NCI-H2107 (cell line): ENCODE data around the gene PLEKHO2.

Experiments
- DNase-seq: peaks from one replicate; lab custom pipeline; 2025; lab: John Stamatoyannopoulos, UW

PLEKHO2 gene

GRCh38 chr15:64855205-64855975 lies 13.7 kb downstream of the PLEKHO2 start:
- no peak for DNase-seq

GRCh38 chr15:64856429-64857145 lies 14.9 kb downstream of the PLEKHO2 start:
- DNase-seq: no peak

DNA sequence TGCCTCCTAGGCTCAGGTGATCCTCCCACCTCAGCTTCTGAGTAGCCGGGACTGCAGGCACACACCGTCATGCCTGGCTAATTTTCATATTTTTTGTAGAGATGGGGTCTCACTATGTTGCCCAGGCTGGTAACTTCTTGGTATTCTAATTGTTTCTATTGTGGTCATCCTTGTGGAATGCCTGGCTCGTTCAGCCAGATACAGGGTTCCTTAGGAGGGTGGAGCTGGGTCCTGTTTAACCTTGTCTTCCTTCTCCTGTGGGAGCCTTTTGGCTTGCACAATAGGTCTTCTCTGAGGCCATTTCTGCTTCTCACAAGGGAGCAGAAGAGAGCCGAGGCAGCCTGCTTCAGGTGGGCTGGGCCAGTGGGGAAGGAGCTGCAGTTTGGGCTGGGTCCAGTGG lies 15.7 kb downstream of the PLEKHO2 start:
- DNase-seq: no peak

- DNase-seq: no peak
Observed at GRCh38 chr15:64858021-64858575, 16.4 kb downstream of the PLEKHO2 start.

- DNase-seq: no peak
Observed at GRCh38 chr15:64859226-64859625, 17.5 kb downstream of the PLEKHO2 start.

DNA sequence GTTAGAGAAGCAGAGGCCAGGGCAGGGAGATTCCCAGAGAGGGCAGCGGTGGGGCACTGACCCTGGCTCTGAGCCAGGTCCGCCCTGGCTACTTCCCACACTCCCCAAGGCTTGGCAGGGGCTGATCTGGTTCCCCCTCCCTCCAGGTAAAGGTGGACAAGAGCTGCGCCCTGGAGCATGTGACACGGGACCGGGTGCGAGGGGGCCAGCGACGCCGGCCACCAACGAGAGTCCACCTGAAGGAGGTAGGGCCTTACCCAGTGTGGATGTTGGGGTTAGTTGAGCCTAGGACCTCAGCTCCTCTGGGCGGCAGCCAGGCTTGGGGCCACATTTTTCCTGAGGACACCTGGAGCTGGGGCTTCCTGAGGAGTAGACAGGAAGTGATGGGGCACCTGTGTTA lies 19.6 kb downstream of the PLEKHO2 start:
- no peak for DNase-seq

DNA sequence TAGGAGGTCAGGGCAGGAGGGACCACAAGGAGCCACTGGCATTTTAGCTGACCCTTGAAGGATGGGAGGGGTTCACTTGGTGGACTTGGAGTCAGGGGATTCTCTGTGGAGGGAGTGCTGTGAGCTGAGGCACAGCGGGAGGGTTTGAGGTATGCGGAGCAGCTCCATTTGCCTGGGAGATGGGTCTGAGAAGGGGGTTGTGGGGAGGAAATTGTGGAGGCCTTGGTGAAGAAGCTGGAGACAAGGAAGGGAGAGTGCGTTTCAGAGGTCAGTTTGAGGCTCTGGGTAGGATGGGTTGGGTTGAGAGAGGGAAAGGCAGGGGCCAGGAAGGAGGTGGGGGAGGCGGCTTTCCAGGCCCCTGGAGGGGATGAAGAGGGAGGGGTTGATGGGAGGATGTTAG lies 20.2 kb downstream of the PLEKHO2 start:
- DNase-seq: no peak

DNA sequence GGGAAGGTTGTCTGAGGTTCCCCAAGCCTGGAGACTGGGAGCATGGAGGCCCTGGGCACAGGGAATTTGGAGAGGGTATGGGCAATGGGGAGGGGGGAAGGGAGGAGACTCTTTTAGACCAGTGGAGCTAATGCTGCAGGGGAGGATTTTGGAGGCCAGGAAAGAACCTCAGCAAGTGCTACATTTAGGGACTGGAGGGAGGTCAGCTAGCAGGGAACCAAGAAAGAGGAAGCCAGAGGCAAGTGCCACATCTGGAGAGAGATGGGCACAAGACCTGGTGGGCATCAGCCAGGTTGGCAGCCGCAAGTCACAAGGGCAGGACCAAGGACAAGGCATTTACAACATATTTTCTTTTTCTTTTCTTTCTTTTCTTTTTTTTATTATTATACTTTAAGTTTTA lies 20.7 kb downstream of the PLEKHO2 start:
- DNase-seq: no peak

GRCh38 chr15:64864068-64864467 lies 22.4 kb downstream of the PLEKHO2 start:
- no peak for DNase-seq

DNA sequence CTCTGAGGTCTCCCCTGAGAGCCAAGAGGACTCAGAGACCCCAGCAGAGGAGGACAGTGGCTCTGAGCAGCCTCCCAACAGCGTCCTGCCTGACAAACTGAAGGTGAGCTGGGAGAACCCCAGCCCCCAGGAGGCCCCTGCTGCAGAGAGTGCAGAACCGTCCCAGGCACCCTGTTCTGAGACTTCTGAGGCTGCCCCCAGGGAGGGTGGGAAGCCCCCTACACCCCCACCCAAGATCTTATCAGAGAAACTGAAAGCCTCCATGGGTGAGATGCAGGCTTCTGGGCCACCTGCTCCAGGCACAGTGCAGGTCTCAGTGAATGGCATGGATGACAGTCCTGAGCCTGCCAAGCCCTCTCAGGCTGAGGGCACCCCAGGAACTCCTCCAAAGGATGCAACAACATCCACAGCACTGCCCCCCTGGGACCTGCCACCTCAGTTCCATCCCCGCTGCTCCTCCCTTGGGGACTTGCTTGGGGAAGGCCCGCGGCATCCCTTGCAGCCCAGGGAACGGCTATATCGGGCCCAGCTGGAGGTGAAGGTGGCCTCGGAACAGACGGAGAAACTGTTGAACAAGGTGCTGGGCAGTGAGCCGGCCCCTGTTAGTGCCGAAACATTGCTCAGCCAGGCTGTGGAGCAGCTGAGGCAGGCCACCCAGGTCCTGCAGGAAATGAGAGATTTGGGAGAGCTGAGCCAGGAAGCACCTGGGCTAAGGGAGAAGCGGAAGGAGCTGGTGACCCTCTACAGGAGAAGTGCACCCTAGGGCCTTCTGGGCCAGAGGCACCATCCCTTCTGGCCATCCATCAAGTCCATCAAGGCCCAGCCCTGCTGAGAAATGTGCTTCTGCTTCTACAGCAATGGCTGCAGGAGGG lies 23.6 kb downstream of the PLEKHO2 start:
- no peak for DNase-seq

GRCh38 chr15:64865998-64866520 lies 24.3 kb downstream of the PLEKHO2 start:
- DNase-seq: no peak

DNA sequence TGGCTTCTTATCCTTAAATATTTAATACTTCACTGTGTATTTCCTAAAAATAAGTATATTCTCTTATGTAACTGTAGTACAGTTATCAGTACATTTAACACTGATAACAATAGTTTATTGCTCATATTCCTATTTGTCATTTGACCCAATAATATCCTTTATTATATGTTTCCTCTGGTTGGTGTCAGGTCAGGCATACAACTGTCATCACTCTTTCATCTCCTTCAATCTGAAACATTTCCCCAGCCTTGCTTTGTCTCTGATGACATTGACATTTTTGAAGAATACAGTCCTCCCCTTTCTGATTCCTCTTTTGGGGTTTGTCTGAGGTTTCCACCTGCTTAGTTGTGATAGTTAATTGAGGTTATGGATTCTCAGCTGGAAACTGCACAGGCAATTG lies 27.8 kb downstream of the PLEKHO2 start:
- no peak for DNase-seq

DNA sequence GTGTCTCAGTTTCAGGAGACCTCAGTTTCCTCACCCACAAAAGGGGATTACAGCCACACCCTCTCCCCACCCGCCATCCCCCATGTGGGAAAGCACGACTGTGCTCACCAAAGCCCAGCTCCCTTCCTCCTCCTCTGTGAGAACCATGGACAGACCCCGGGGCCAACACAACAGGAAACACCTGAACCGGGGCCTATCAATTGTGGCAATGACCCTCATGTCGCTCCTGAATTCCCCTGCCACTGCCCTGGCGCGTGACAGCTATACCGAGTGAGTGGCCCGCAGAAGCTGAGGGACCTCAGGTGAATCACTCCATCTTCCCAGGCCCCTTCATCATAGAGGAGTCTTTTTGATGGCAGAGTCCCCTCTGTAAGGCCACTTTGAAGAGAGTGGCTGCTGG lies 28.6 kb downstream of the PLEKHO2 start:
- no peak for DNase-seq

GRCh38 chr15:64875641-64876223 lies 34.0 kb downstream of the PLEKHO2 start:
- no peak for DNase-seq

- no peak for DNase-seq
Observed at GRCh38 chr15:64877435-64877834, 35.7 kb downstream of the PLEKHO2 start.

DNA sequence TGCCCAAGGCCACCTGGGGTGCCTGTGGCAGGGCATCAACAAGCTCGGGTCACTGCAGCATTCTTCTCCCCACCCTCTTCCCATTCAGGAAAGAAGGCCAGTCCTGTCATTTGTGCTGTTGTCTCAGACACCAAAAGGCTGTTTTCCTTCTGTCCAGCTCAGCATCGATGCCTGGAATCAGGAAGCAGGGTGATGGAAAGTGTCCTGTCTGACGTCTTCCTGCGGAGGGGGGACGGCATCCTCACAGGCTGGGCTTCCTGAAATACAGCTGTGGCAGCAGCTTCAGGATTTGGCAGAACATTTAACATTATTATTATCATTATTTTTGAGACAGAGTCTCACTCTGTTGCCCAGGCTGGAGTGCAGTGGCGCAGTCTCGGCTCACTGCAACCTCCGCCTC lies 37.0 kb downstream of the PLEKHO2 start:
- no peak for DNase-seq

GRCh38 chr15:64883100-64883581 lies 41.4 kb downstream of the PLEKHO2 start:
- DNase-seq: no peak

DNA sequence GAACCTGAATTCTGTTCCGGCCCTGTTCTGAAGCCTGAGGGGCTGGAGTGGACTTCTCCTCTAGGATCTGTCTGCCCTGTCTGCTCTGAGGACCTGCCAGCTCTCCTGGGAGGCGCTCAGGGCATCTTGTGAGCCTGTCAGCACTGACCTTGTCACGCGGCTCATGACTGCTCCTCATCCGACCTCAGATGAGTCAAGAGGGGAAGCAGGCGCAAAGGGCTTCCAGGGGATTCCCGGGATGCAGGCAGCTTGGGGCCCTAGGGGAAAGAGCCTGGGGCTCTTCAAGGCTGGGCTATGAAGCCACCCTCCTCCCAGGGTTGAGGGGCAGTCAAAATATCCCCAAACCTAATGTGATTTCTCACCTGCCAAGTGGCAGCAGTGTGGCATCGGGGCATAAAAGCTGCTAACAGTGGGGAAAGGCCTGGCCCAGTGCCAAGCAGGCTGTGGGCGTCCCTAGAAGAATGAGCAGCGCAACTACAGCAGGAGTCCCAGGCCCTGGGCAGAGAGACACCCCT lies 42.3 kb downstream of the PLEKHO2 start:
- DNase-seq: no peak

DNA sequence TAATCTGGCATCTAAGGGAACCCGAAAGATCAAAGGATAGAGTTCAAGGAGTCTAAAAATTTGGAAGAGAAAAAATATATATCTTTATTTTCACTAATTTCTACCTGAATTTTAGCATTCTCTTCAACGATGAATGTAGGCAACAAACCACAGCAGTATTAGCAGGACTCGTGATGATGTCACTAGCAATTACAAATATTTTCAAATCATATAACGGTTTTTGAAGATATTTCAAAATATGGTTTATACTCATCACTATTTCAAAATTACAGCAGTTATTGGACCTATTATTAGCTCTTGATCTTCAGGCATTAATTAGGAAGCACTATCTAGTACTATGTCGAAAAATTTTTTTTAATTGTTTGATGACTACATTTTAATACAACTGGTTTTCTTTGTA lies 43.0 kb downstream of the PLEKHO2 start:
- no peak for DNase-seq

DNA sequence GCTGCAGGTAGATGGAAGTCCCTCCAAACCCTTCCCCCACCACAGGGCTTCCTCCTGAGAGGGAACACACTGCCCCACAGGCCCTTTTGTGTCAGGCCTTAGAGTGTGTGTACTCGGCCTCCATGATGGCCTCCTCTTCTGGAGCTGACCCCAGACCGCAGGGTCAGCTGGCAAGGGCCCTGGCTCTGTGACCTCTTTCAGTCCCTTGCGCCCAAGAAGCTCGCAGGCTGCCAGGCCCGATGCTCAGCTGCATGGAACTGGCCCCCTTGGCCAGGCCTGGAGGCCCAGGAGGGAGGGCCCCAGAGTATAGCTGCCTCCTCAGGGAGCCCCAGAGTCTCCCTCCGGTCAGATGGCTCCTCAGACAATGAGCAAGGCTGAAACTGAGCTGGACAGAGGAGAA lies 46.6 kb downstream of the PLEKHO2 start:
- no peak for DNase-seq

- DNase-seq: no peak
Observed at GRCh38 chr15:64891561-64891960, 49.8 kb downstream of the PLEKHO2 start.
